Suprapubic skin (tissue), 4 donors: ENCODE measurements around the gene ATXN7L1. TPM values are rescaled to one million over a fixed set of nuclear protein-coding genes. Genes with fewer than 3 reads are reported as not detected.

Source experiments
- DNase-seq, 2 donors: peaks; one replicate each; pipeline ENCODE4 v3.0.0-alpha.2; 2019; ENCODE audit warnings: low spot score in 2 of 2
- H3K27ac ChIP-seq: fragments of 200-600 bp; sonication (generic); one replicate; pipeline ENCODE4 v1.5.1; 2019
- H3K27me3 ChIP-seq: fragments of 200-600 bp; sonication (generic); one replicate; pipeline ENCODE4 v1.5.1; 2019
- H3K36me3 ChIP-seq: fragments of 200-600 bp; sonication (generic); one replicate; pipeline ENCODE4 v1.5.1; 2019
- H3K4me1 ChIP-seq: fragments of 200-600 bp; sonication (generic); one replicate; pipeline ENCODE4 v1.5.1; 2019
- H3K4me3 ChIP-seq: fragments of 200-600 bp; sonication (generic); one replicate; pipeline ENCODE4 v1.5.1; 2019; ENCODE audit warnings: mild to moderate bottlenecking
- H3K9me3 ChIP-seq: fragments of 200-600 bp; sonication (generic); one replicate; pipeline ENCODE4 v1.5.1; 2019
- EP300 ChIP-seq: sonication (generic); formaldehyde crosslinking; IDR thresholded peaks from one replicate; pipeline ENCODE4 v1.6.1; 2017; ENCODE audit warnings: antibody characterized with exemption
- POLR2A ChIP-seq, 2 donors: fragments of 450-650 bp; IDR thresholded peaks; one replicate each; pipeline ENCODE4 v1.6.1; 2017; ENCODE audit warnings: antibody characterized with exemption in 2 of 2, mild to moderate bottlenecking in 2 of 2, moderate library complexity in 2 of 2
- POLR2AphosphoS5 ChIP-seq, 3 donors: sonication (generic); formaldehyde crosslinking; IDR thresholded peaks; one replicate each; pipeline ENCODE4 v1.6.1; 2017; ENCODE audit warnings: antibody characterized with exemption in 3 of 3
- WGBS: methylation state at CpG from one replicate; pipeline ENCODE4 v1.1.5; 2018; 5-methylcytosine and 5-hydroxymethylcytosine counted together
- total RNA-seq, 4 donors: library from RNA; depleted of rRNA; stranded (reverse); fragments of >200 nt; gene quantifications; one replicate each; pipeline ENCODE4 v1.1.0, GENCODE V29; 2016
- TF ChIP-seq, protein P1 (sequence below), 2 donors: fragments of 200-600 bp in 1 of 2; fragments of 450-650 bp in 1 of 2; sonication (generic) in 1 of 2; IDR thresholded peaks; one replicate each; pipeline ENCODE4 v1.5.1; 2016 to 2019; ENCODE audit warnings: antibody characterized with exemption in 2 of 2, mild to moderate bottlenecking in 1 of 2, moderate library complexity in 1 of 2

ATXN7L1 gene
- total RNA-seq, 4 donors from 2014 or later, result 14.8 to 35.6 (median 17.3) TPM

- WGBS, result 93% methylated on average over 10 of the region's 10 CpGs
- Histone ChIP-seq H3K4me1 (peaks cover 1% of the 10 kb centered on the region), H3K36me3 (no peaks in the 10 kb centered on the region), H3K9me3 (no peaks in the 10 kb centered on the region), H3K27me3 (no peaks in the 10 kb centered on the region), H3K27ac (no peak overlapping the region), H3K4me3 (no peak overlapping the region)
- DNase-seq, result no peak
- TF ChIP-seq EP300 (no peak), POLR2A (IDR thresholded peaks at IDR 0.05) (no peak), POLR2AphosphoS5 (IDR thresholded peaks at IDR 0.05) (no peak)
- TF ChIP-seq, protein P1, sequence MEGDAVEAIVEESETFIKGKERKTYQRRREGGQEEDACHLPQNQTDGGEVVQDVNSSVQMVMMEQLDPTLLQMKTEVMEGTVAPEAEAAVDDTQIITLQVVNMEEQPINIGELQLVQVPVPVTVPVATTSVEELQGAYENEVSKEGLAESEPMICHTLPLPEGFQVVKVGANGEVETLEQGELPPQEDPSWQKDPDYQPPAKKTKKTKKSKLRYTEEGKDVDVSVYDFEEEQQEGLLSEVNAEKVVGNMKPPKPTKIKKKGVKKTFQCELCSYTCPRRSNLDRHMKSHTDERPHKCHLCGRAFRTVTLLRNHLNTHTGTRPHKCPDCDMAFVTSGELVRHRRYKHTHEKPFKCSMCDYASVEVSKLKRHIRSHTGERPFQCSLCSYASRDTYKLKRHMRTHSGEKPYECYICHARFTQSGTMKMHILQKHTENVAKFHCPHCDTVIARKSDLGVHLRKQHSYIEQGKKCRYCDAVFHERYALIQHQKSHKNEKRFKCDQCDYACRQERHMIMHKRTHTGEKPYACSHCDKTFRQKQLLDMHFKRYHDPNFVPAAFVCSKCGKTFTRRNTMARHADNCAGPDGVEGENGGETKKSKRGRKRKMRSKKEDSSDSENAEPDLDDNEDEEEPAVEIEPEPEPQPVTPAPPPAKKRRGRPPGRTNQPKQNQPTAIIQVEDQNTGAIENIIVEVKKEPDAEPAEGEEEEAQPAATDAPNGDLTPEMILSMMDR (IDR thresholded peaks at IDR 0.05), result no peak
Measured at GRCh38 chr7:105866102-105866801, 10.1 kb downstream of the ATXN7L1 start.

DNA sequence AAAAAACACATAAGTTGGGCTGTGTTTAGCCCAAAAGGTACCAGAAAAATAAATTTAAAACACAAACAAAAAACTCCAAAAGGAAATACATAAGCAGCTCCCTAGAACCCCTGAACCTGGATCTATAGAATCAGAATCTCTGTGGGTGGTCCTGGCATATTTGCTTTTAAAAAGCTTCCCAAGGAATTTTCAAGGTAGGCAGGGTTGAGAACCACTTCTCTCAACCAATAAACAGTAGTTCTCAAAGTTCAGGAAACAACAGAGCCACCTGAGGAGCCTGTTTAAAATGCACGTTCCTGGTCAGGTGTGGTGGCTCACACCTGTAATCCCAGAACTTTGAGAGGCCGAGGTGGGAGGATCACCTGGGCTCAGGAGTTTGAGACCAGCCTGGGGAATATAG, 12.5 kb downstream of the ATXN7L1 start:
- 94% methylated on average over 2 of the region's 2 CpGs for WGBS
- no peaks in the 10 kb centered on the region for H3K27me3 ChIP-seq
- DNase-seq, result no peak
- H3K27ac ChIP-seq, result no peak overlapping the region
- TF ChIP-seq, protein P1 (IDR thresholded peaks at IDR 0.05), result no peak
- no peak for TF ChIP-seq EP300
- H3K4me1 ChIP-seq, result no peaks in the 10 kb centered on the region
- H3K36me3 ChIP-seq, result peaks cover 3% of the 10 kb centered on the region
- H3K4me3 ChIP-seq, result no peak overlapping the region
- H3K9me3 ChIP-seq, result no peaks in the 10 kb centered on the region

DNA sequence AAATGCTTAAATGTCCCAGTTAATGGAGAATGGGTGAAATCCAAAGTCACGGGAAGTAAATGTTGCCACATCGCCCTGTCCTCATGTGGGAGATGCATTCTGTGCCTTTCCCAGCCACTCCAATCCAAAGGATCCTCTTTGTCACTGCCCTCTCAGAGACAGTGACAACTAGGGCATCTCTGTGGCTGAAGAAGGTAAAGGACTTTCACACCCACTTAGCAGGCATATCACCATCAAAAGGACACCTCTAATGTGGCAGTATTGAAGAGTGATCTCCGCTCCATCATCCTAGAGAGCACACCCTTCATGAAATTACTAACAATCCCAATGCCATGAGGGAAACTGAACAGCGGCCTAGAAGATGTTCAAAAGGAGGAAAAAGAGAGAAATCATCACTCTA, 13.6 kb downstream of the ATXN7L1 start:
- Histone ChIP-seq H3K27me3 (no peaks in the 10 kb centered on the region), H3K9me3 (no peaks in the 10 kb centered on the region), H3K4me1 (no peaks in the 10 kb centered on the region), H3K36me3 (peaks cover 3% of the 10 kb centered on the region), H3K27ac (no peak overlapping the region), H3K4me3 (no peak overlapping the region)
- TF ChIP-seq EP300, result no peak
- no peak for TF ChIP-seq POLR2A (IDR thresholded peaks at IDR 0.05)
- no peak for TF ChIP-seq POLR2AphosphoS5 (IDR thresholded peaks at IDR 0.05)
- TF ChIP-seq, protein P1 (IDR thresholded peaks at IDR 0.05), result no peak
- no peak for DNase-seq
- WGBS, result 95% methylated on average over 4 of the region's 4 CpGs

DNA sequence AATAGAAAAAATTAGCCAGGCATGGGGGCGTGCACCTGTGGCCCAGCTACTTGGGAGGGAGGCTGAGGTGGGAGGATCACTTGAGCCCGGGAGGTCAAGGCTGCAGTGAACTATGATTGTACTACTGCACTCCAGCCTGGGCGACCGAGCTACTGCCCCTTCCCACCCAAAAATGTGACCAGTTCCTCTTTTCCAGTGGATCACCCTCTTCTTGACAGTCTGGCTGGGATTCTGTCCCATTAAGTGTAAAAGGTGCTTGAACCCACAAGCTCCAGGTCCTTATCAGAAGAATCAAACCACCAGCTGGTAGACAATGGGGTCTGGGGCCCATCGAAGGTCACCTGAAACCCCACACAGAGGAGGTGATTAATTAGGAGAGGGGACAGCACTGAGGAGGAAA, 14.1 kb downstream of the ATXN7L1 start:
- H3K4me1 ChIP-seq, result no peaks in the 10 kb centered on the region
- no peaks in the 10 kb centered on the region for H3K27me3 ChIP-seq
- H3K9me3 ChIP-seq, result no peaks in the 10 kb centered on the region
- peaks cover 3% of the 10 kb centered on the region for H3K36me3 ChIP-seq
- WGBS, result 92% methylated on average over 5 of the region's 5 CpGs
- H3K4me3 ChIP-seq, result no peak overlapping the region
- no peak overlapping the region for H3K27ac ChIP-seq
- no peak for DNase-seq
- TF ChIP-seq POLR2AphosphoS5 (IDR thresholded peaks at IDR 0.05) (no peak), POLR2A (IDR thresholded peaks at IDR 0.05) (no peak), EP300 (no peak)
- TF ChIP-seq, protein P1 (IDR thresholded peaks at IDR 0.05), result no peak

DNA sequence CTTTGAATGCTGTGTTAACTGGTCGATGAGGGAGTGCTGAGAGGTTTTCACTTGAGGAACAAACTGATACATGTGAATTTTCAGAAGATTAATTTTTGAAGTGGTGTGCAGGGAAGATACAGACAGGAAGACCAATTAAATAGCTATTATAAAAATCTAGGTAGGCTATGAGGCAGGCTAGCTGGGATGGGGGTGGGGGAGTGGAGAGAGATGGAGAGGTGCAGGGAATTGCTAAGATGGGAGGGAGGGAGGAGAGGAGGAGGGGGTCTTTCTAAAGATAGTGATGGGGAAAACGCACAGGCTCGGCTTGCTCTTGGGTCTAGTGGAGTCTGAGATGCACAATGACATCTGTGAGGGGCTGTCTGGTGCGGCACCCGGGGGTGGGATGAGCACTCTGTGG, 15.2 kb downstream of the ATXN7L1 start:
- 83% methylated on average over 5 of the region's 5 CpGs for WGBS
- DNase-seq, result no peak
- TF ChIP-seq, protein P1 (IDR thresholded peaks at IDR 0.05), result no peak
- TF ChIP-seq POLR2AphosphoS5 (IDR thresholded peaks at IDR 0.05) (no peak), POLR2A (IDR thresholded peaks at IDR 0.05) (no peak), EP300 (no peak)

More for the DNA sequence above, 15.2 kb downstream of the ATXN7L1 start:
- Histone ChIP-seq H3K27me3 (no peaks in the 10 kb centered on the region), H3K27ac (no peak overlapping the region), H3K4me3 (no peak overlapping the region), H3K36me3 (peaks cover 3% of the 10 kb centered on the region), H3K4me1 (no peaks in the 10 kb centered on the region), H3K9me3 (no peaks in the 10 kb centered on the region)
